ENCODE results near the gene ALK. TPM values are rescaled to one million over a fixed set of nuclear protein-coding genes. Genes with fewer than 3 reads are reported as not detected.

Gene ALK
- polyA plus RNA-seq, 1 of the 3 experiments (the other 2 are of a cell fraction), result 0.30 TPM

DNA sequence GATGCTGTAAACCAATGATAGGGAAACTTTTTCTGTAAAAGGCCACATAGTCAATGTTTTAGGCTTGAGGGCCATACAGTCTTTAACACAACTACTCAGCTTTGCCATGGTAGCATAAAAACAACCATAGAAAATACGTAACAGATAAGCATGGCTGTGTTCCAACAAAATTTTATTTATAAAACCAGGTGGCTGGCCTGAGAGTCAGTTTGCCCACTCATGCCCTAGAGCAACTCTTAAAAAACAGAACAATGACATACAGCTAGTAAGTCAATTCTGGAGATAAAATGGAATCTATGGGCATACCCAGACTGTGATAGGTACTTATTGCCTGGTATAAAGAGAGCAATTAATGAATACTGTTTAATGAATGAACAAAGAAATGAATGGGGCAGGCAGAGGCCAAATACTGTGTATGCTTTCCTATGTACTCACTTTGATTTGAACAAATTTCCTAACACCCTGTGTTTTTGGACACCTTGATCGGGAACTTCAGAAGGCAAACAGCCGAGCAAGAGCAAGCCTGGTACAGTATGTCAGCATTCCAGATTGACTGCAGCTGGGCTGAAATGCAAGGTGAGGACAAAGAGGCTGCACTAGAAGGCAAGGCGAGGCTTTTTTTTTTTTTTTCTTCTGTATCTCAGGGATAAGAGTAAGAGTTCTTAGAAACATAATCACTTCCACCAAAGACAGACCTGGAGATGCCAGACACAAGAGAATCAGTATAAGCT, 490.8 kb downstream of the ALK start (continued):
- TF ChIP-seq MXI1 (IDR thresholded peaks at IDR 0.05; ENCODE audit: low read depth, low read length) (peak; percentile 48; the same call in 1 of the 2 replicates), FOXJ3 (CRISPR knock-in tag; IDR thresholded peaks at IDR 0.05) (peak; percentile 85)
- TF ChIP-seq, protein P1, sequence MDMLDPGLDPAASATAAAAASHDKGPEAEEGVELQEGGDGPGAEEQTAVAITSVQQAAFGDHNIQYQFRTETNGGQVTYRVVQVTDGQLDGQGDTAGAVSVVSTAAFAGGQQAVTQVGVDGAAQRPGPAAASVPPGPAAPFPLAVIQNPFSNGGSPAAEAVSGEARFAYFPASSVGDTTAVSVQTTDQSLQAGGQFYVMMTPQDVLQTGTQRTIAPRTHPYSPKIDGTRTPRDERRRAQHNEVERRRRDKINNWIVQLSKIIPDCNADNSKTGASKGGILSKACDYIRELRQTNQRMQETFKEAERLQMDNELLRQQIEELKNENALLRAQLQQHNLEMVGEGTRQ (IDR thresholded peaks at IDR 0.05; ENCODE audit: borderline replicate concordance, low read depth, low read length), result no peak

DNA sequence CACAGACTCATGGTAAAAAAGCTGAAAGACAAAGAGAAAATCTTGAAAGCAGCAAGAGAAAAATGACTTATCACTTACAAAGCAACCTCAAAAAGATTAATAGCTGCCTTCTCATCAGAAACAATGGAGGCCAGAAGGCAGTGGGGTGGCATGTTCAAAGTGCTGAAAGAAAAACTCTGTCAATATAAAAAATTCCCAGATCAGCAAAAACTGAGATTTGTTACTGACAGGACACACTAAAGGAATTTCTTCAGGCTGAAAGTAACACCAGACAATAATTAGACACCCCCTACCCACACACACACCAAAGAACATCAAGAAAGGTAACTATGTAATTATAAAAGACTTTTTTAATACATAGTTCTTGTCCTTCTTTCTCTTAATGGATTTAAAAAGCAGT, 495.0 kb downstream of the ALK start:
- ChIA-PET POLR2A (no interaction called here), CTCF (interaction anchor here (0.6 to 1.9 kb wide), 6 partner anchors 11 to 645 kb away, joined by 3 to 7 read pairs (median 4); no protein-coding TSS in a partner anchor)

DNA sequence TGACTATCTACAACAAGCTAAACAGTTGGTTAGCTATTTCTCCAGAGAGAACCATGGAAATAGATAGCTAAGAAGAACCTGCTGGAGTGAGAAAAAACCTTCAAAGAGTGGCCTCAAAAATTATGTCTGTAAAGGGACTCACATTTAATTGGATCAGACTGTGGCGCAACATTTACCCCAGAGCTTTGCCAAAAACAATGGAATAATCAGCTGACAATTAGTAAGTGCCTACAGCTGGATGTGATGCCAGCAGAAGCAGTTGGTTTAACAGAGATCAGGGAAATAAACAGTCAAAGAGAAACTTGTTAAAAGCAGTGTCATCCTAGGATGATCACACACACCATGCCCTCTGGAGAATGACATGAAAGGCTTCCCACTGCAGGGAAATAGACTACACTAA, 495.5 kb downstream of the ALK start:
- Histone ChIP-seq H3K9me3 (no peaks in the 10 kb centered on the region), H3K9ac (no peak overlapping the region), H4K20me1 (ENCODE audit: insufficient read depth) (no peaks in the 10 kb centered on the region; the same call in 1 of the 2 replicates), H3K36me3 (replicated peaks in 1 of 2; ENCODE audit: control insufficient read depth in 1 of 2, insufficient read depth in 2 of 2, low read length in 1 of 2) (peaks cover 0 to 4% of the 10 kb centered on the region in 2 experiments), H3F3A (replicated peaks; ENCODE audit: insufficient read depth) (no peaks in the 10 kb centered on the region), H3K9me2 (no peaks in the 10 kb centered on the region), H3K4me2 (no peak overlapping the region), H3K27ac (ENCODE audit: low read depth in 2 of 2, low read length in 1 of 2) (peak overlapping the region in 1 of 2 experiments; percentile 54; a peak in 1 of 4 replicates), H2AFZ (ENCODE audit: low read depth) (no peak overlapping the region), H3K4me1 (ENCODE audit: control insufficient read depth in 1 of 2, insufficient read depth in 2 of 2, low read depth in 1 of 2, low read length in 1 of 2) (peaks cover 0 to 33% of the 10 kb centered on the region in 2 experiments; a peak in 2 of 4 replicates), H3K27me3 (ENCODE audit: insufficient read depth) (peaks cover 4% of the 10 kb centered on the region; the same call in 1 of the 2 replicates), H3K79me2 (ENCODE audit: insufficient read depth) (no peaks in the 10 kb centered on the region), H3K4me3 (ENCODE audit: low read depth in 2 of 2, low read length in 1 of 2) (no peak overlapping the region)
- no peak for DNase-seq
- WGBS (ENCODE audit: low lambda C conversion rate), result 67% methylated on average over 1 of the region's 1 CpG
- TF ChIP-seq TCF12 (IDR thresholded peaks at IDR 0.05) (no peak), RCOR1 (IDR thresholded peaks at IDR 0.05; ENCODE audit: low read length) (no peak)
- TF ChIP-seq, protein P2, sequence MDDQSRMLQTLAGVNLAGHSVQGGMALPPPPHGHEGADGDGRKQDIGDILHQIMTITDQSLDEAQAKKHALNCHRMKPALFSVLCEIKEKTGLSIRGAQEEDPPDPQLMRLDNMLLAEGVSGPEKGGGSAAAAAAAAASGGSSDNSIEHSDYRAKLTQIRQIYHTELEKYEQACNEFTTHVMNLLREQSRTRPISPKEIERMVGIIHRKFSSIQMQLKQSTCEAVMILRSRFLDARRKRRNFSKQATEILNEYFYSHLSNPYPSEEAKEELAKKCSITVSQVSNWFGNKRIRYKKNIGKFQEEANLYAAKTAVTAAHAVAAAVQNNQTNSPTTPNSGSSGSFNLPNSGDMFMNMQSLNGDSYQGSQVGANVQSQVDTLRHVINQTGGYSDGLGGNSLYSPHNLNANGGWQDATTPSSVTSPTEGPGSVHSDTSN (IDR thresholded peaks at IDR 0.05), result no peak
- TF ChIP-seq, protein P3, sequence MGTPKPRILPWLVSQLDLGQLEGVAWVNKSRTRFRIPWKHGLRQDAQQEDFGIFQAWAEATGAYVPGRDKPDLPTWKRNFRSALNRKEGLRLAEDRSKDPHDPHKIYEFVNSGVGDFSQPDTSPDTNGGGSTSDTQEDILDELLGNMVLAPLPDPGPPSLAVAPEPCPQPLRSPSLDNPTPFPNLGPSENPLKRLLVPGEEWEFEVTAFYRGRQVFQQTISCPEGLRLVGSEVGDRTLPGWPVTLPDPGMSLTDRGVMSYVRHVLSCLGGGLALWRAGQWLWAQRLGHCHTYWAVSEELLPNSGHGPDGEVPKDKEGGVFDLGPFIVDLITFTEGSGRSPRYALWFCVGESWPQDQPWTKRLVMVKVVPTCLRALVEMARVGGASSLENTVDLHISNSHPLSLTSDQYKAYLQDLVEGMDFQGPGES (IDR thresholded peaks at IDR 0.05; ENCODE audit: low read depth, low read length), result no peak
- POLR2A ChIA-PET, result interaction anchor here (0.8 kb wide), 1 partner anchor 55 kb away, joined by 3 read pairs; no protein-coding TSS in a partner anchor
- CTCF ChIA-PET, result interaction anchor here (1.3 to 1.9 kb wide), 4 partner anchors 10 to 92 kb away, joined by 3 to 7 read pairs (median 4); no protein-coding TSS in a partner anchor

More for the DNA sequence above, 495.0 kb downstream of the ALK start:
- H3K4me2 ChIP-seq, result no peak overlapping the region
- no peaks in the 10 kb centered on the region for H3F3A ChIP-seq (replicated peaks; ENCODE audit: insufficient read depth)
- no peak overlapping the region for H2AFZ ChIP-seq (ENCODE audit: low read depth)
- TF ChIP-seq GATA2 (CRISPR knock-in tag; IDR thresholded peaks at IDR 0.05), result no peak
- no peak for TF ChIP-seq EZH2phosphoT487 (IDR thresholded peaks at IDR 0.05; ENCODE audit: borderline replicate concordance, low read depth)
- no peak for TF ChIP-seq JUND (IDR thresholded peaks at IDR 0.05)
- TF ChIP-seq, protein P2 (IDR thresholded peaks at IDR 0.05), result no peak
- TF ChIP-seq, protein P4, sequence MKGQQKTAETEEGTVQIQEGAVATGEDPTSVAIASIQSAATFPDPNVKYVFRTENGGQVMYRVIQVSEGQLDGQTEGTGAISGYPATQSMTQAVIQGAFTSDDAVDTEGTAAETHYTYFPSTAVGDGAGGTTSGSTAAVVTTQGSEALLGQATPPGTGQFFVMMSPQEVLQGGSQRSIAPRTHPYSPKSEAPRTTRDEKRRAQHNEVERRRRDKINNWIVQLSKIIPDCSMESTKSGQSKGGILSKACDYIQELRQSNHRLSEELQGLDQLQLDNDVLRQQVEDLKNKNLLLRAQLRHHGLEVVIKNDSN (IDR thresholded peaks at IDR 0.05; ENCODE audit: borderline replicate concordance, low read depth), result no peak
- no peak for TF ChIP-seq RCOR1 (IDR thresholded peaks at IDR 0.05; ENCODE audit: low read length)
- peak overlapping the region in 1 of 2 experiments; percentile 54; a peak in 1 of 4 replicates for H3K27ac ChIP-seq (ENCODE audit: low read depth in 2 of 2, low read length in 1 of 2)
- H3K9ac ChIP-seq, result no peak overlapping the region
- no peaks in the 10 kb centered on the region for H3K9me2 ChIP-seq
- no peaks in the 10 kb centered on the region for H3K27me3 ChIP-seq (ENCODE audit: insufficient read depth)
- peaks cover 0 to 33% of the 10 kb centered on the region in 2 experiments; a peak in 2 of 4 replicates for H3K4me1 ChIP-seq (ENCODE audit: control insufficient read depth in 1 of 2, insufficient read depth in 2 of 2, low read depth in 1 of 2, low read length in 1 of 2)
- peaks cover 0 to 4% of the 10 kb centered on the region in 2 experiments for H3K36me3 ChIP-seq (replicated peaks in 1 of 2; ENCODE audit: control insufficient read depth in 1 of 2, insufficient read depth in 2 of 2, low read length in 1 of 2)
- no peaks in the 10 kb centered on the region for H3K9me3 ChIP-seq
- H3K79me2 ChIP-seq (ENCODE audit: insufficient read depth), result no peaks in the 10 kb centered on the region
- H3K4me3 ChIP-seq (ENCODE audit: low read depth in 2 of 2, low read length in 1 of 2), result no peak overlapping the region
- no peak for DNase-seq
- H4K20me1 ChIP-seq (ENCODE audit: insufficient read depth), result no peaks in the 10 kb centered on the region; the same call in 1 of the 2 replicates
